GM21529 (cell line): Measurements from ENCODE around the gene ZFP3.
"Not testable (repeated sequence)": the region's sequence is repeated elsewhere in the genome, so short reads cannot be mapped to it uniquely, and the experiment has no call there.

Source experiments
- ATAC-seq: cut with Tn5 transposase; IDR thresholded peaks from one replicate; pipeline ENCODE4 v1.9.1; 2021; ENCODE audit not compliant: unreplicated experiment

The ZFP3 gene

DNA sequence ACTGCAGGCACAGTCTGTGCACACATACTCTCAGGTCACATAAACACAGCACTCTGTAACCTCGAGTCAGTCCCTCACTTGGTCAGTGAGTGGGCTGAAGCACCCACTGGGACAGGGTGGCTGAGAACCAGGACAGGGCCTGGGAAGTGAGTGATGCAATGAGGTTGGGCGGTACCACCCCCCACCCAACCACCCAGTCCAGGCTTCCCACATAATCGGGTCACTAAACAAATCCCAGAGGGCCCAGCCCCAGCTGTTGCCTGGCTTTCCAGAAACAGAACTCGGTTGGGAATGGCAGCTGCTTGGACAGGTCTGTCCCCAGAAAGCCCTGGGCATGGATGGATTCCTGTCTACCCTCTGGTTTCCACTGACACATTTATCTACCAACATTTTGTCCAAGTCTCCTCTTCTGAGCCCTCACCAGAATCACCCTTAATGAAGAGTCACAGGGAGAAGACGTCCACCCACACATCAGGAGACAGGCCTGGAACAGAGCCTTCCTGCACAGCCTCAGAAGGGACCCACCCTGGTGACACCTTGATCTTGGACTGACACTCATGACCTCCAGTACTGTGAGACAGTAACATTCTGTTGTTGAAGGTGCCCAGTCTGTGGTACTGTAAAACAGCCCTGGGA lies 46.0 kb downstream of the ZFP3 start:
- ATAC-seq, result not testable (repeated sequence)

- not testable (repeated sequence) for ATAC-seq
These were observed 46.6 kb downstream of the ZFP3 start for GRCh38 chr17:5124896-5125295.

DNA sequence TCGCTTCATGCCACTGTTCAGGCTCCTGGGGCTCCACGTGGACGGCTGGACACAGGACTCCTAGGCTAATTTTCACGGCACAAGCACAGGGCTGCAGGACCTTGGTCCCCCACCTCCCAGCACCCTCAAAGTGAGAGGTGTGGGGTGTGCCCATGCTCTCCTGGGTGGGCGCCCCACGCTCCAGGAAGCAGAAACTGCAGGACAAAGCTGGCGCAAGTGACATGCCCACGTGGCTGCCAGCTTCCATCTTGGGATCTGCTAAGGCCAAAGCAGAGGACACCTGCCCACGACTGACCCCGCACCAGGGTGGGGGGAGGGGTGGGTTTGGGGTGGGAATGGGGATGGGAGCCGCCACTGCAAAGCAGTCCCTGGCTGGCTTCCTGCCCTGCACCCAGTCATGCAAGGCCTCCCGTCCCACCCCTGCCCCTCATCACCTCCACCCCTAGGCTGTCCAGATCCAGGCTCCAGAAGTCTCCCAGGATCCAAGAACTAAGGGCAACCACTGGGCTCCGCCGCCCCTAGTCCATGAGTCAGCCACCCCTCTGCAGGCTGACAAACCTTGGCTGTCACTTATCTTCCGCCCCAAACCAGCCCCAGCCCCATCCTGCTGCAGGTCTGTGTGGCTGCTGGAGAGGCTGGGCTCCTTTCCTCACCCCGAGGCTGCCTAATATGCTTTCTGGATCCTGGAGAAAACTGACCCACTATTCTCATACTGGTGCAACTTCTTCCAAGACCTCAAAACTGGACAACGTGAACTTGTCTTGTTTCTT lies 48.6 kb downstream of the ZFP3 start:
- no peak for ATAC-seq

DNA sequence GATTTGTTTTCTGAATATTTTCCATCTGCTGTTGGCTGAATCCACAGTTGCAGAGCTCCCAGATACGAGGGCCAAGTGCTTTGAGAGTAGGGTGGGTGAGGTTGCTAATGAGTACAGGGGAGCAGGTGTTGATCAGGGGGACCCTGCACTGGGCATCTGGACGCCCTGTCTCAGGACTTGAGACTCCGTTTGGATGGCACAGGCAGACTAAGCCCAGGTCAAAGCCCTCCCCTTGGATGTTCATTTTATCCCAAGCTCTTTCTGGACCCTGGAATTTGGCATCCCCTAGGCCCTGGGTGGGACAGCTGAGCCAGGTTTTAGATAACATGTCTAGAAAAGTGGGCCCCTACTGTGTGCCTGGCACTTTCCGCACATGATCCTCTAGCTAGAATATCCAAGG lies 49.6 kb downstream of the ZFP3 start:
- no peak for ATAC-seq

- not testable (repeated sequence) for ATAC-seq
These were observed 50.1 kb downstream of the ZFP3 start for GRCh38 chr17:5128387-5128786.

GRCh38 chr17:5128905-5129535 lies 50.8 kb downstream of the ZFP3 start:
- no peak for ATAC-seq

- ATAC-seq, result not testable (repeated sequence)
These were observed 51.5 kb downstream of the ZFP3 start for GRCh38 chr17:5129770-5130169.

- ATAC-seq, result not testable (repeated sequence)
These were observed 52.0 kb downstream of the ZFP3 start for GRCh38 chr17:5130261-5130660.

- ATAC-seq, result not testable (repeated sequence)
These were observed 52.4 kb downstream of the ZFP3 start for GRCh38 chr17:5130687-5131086.

DNA sequence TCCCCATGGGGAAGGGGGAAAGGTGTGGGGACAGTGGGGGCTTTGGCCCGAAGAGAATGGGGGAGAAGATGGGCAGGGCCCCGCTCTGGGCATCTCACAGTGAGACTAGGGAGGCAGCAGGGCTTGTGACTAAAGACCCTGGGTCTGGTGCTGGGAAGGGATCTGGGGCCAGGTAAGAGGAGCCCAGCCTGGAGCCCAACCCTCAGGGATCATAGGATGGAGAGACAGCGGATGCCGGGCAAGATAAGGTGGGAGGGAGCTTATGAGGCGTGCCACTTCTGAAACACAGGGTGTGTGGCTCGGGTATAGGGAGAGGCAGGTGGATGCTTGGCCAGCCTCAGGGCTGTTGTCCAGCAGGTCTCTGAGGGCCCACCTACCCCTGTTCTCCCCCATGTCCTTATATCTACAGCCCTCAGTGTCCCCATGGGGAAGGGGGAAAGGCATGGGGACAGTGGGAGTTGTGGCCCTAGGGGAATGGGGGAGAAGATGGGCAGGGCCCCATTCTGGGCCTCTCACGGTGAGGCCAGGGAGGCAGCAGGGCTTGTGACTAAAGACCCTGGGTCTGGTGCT lies 53.0 kb downstream of the ZFP3 start:
- ATAC-seq, result no peak

- ATAC-seq, result not testable (repeated sequence)
These were observed 53.7 kb downstream of the ZFP3 start for GRCh38 chr17:5131799-5132502.

DNA sequence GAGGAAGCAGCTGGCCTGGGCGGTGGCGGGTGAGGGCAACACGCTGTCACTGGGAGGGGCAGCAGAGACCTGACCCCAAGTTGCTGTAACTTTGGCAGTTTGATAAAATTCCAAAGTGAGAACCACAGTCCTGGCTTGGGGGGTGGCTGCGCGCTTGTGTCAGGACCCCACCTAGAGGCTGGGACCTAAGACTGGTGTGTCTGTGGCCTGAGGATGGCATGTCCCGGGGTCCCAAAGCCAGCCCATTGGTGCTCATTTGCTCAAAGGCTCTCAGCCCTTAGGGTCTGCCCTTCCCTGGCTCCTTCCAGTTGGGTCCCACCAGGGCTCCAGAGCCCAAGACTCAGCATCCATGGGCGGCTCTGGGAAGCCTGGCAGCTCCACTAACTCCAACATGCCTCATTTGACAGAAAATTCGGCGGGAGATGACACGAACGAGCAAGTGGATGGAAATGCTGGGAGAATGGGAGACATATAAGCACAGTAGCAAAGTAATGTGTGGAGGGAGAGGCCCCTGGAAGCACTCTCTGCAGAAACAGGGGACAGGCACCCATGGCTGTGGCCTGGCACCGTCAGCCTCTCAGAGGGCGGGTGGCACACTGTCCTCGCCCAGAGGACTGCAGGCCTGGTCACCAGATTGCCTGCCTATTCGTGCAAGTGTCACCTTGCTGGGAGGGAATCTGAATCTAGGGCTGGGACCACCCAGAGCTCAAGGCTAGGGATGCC lies 54.4 kb downstream of the ZFP3 start:
- ATAC-seq, result not testable (repeated sequence)

- ATAC-seq, result no peak
These were observed 55.0 kb downstream of the ZFP3 start for GRCh38 chr17:5133311-5133710.

- not testable (repeated sequence) for ATAC-seq
These were observed 55.7 kb downstream of the ZFP3 start for GRCh38 chr17:5133961-5134360.

DNA sequence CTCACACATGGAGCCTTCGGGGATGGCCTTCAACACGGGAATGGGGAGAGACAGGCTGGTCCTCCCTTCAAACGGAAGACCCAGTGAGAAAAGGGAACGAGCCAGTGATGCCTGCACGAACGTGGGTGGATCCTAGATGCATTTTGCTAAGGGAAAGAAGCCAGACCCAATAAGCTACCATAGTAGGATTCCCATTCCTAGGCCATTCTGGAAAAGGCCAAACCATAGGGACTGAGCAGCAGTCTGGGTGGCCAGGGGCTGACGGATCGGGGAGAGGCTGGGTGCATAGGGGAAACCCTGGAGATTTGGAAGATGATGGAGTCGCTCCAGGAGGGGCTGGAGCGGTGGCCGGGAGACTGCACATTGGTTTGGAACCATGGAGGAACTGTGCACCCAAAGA lies 56.3 kb downstream of the ZFP3 start:
- not testable (repeated sequence) for ATAC-seq

DNA sequence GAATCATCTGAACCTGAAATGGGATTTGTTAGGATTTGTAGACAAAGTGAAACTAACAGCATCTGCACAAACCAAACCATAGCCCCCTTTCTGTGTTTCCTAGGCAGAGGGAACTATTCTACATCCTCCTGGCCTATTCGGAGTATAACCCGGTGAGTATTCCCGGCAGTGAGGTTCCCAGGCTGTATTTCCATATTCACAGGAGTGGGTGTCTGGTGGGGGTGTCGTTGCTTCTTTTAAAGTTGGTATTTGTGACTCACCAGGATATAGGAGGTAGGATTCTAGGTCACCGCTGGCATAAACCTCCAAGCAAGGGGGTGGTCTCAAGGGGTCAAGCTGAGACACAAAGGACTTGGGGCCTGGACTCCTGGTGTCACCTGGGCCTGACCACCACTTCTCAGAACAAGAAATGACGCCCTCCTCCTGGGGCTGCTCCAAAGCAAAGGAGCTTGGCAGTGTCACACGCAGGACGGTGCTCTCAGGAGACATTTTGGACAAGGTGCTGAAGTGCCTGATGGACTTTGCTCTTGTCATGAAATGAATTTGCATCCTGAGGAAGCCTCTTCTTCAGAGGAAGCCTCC lies 57.0 kb downstream of the ZFP3 start:
- not testable (repeated sequence) for ATAC-seq

GRCh38 chr17:5135726-5136579 lies 57.7 kb downstream of the ZFP3 start:
- ATAC-seq, result no peak

- ATAC-seq, result not testable (repeated sequence)
These were observed 58.5 kb downstream of the ZFP3 start for GRCh38 chr17:5136580-5137412.
